NOMO-1 (cell line): ENCODE measurements around the gene NPIPA7.
"Not testable (repeated sequence)": the region's sequence is repeated elsewhere in the genome, so short reads cannot be mapped to it uniquely, and the experiment has no call there.

Source experiments
- DNase-seq, 2 experiments: peaks; one replicate each; lab custom pipeline; 2025; ENCODE audit not compliant: unreplicated experiment in 2 of 2; lab: John Stamatoyannopoulos, UW

NPIPA7 gene

GRCh38 chr16:16378840-16379239 lies at the start of gene NPIPA7:
NPIPA7 (plus strand) TSS chr16:16379140; CDS start chr16:16379245, 105 bp downstream.
- not testable (repeated sequence) for DNase-seq

DNA sequence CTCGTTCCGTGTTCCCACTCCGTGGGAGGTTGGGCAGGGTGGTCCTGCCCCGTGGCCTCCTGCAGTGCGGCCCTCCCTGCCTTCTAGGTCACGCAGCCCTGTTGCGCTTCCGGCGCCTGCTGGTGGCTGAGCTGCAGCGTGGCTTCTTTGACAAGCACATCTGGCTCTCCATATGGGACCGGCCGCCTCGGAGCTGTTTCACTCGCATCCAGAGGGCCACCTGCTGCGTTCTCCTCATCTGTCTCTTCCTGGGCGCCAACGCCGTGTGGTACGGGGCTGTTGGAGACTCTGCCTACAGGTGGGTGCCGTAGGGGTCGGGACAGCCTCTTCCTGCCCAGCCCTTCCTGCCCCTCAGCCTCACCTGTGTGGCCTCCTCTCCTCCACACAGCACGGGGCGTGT lies 47.5 kb upstream of the NPIPA7 start:
- DNase-seq: not testable (repeated sequence)

DNA sequence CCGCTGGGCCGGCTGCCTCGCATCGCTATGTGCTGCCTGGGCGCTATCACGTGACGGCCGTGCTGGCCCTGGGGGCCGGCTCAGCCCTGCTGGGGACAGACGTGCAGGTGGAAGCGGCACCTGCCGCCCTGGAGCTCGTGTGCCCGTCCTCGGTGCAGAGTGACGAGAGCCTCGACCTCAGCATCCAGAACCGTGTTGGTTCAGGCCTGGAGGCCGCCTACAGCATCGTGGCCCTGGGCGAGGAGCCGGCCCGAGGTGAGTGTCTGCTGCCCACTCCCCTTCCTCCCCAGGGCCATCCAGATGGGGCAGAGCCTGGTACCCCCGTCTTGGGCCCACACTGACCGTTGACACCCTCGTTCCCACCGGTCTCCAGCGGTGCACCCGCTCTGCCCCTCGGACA lies 21.4 kb upstream of the NPIPA7 start:
- DNase-seq: not testable (repeated sequence)

DNA sequence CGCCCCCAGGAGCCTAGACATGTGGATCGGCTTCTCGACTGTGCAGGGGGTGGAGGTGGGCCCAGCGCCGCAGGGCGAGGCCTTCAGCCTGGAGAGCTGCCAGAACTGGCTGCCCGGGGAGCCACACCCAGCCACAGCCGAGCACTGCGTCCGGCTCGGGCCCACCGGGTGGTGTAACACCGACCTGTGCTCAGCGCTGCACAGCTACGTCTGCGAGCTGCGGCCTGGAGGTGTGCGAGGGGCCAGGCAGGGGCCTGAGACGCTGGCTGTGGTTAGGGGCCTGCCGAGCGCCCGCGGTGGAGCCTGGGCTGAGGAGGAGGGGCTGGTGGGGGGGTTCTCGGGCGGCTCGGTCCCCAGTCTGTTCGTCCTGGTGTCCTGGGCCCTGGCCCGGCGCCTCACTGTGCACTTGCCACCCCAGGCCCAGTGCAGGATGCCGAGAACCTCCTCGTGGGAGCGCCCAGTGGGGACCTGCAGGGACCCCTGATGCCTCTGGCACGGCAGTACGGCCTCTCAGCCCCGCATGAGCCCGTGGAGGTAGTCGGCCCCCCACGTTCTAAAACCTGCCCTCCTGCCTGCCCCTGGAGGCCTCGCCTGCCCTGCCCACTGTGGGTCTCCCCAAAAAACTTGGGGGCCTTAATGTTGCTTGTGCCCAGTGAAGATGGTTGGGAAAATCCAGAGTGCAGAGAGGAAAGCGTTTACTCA lies 20.2 kb upstream of the NPIPA7 start:
- DNase-seq: not testable (repeated sequence)

GRCh38 chr16:16363595-16363994 lies 15.3 kb upstream of the NPIPA7 start:
- DNase-seq: not testable (repeated sequence)

- not testable (repeated sequence) for DNase-seq
These were observed 14.8 kb upstream of the NPIPA7 start for GRCh38 chr16:16364100-16364499.

DNA sequence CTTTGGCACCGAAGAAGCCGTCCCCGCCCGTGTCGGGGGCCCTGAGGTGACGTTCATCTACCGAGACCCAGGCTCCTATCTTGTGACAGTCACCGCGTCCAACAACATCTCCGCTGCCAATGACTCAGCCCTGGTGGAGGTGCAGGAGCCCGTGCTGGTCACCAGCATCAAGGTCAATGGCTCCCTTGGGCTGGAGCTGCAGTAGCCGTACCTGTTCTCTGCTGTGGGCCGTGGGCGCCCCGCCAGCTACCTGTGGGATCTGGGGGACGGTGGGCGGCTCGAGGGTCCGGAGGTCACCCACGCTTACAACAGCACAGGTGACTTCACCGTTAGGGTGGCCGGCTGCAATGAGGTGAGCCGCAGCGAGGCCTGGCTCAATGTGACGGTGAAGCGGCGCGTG lies 14.2 kb upstream of the NPIPA7 start:
- DNase-seq: not testable (repeated sequence)

- not testable (repeated sequence) for DNase-seq
These were observed 13.6 kb upstream of the NPIPA7 start for GRCh38 chr16:16365319-16365718.

GRCh38 chr16:16365851-16366250 lies 13.1 kb upstream of the NPIPA7 start:
- DNase-seq: not testable (repeated sequence)

DNA sequence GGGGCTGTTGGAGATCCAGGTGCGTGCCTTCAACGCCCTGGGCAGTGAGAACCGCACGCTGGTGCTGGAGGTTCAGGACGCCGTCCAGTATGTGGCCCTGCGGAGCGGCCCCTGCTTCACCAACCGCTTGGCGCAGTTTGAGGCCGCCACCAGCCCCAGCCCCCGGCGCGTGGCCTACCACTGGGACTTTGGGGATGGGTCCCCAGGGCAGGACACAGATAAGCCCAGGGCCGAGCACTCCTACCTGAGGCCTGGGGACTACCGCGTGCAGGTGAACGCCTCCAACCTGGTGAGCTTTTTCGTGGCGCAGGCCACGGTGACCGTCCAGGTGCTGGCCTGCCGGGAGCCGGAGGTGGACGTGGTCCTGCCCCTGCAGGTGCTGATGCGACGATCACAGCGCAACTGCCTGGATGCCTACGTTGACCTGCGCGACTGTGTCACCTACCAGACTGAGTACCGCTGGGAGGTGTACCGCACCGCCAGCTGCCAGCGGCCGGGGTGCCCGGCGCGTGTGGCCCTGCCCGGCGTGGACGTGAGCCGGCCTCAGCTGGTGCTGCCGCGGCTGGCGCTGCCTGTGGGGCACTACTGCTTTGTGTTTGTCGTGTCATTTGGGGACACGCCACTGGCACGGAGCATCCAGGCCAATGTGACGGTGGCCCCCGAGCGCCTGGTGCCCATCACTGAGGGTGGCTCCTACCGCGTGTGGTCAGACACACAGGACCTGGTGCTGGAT lies 12.2 kb upstream of the NPIPA7 start:
- DNase-seq: not testable (repeated sequence)

DNA sequence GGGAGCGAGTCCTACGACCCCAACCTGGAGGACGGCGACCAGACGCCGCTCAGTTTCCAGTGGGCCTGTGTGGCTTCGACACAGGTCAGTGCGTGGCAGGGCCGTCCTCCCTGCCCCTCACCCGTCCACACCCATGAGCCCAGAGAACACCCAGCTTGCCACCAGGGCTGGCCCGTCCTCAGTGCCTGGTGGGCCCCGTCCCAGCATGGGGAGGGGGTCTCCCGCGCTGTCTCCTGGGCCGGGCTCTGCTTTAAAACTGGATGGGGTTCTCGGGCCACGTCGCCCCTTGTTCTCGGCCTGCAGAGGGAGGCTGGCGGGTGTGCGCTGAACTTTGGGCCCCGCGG lies 11.7 kb upstream of the NPIPA7 start:
- not testable (repeated sequence) for DNase-seq

GRCh38 chr16:16369081-16369856 lies 9.7 kb upstream of the NPIPA7 start:
- DNase-seq: not testable (repeated sequence)

DNA sequence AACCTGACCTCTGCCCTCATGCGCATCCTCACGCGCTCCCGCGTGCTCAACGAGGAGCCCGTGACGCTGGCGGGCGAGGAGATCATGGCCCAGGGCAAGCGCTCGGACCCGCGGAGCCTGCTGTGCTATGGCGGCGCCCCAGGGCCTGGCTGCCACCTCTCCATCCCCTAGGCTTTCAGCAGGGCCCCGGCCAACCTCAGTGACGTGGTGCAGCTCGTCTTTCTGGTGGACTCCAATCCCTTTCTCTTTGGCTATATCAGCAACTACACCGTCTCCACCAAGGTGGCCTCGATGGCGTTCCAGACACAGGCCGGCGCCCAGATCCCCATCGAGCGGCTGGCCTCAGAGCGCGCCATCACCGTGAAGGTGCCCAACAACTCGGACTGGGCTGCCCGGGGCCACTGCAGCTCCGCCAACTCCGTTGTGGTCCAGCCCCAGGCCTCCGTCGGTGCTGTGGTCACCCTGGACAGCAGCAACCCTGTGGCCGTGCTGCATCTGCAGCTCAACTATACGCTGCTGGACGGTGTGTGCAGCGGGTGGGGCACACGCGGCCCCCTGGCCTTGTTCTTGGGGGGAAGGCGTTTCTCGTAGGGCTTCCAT lies 7.7 kb upstream of the NPIPA7 start:
- DNase-seq: not testable (repeated sequence)

- not testable (repeated sequence) for DNase-seq
These were observed 4.7 kb upstream of the NPIPA7 start for GRCh38 chr16:16374192-16374591.

DNA sequence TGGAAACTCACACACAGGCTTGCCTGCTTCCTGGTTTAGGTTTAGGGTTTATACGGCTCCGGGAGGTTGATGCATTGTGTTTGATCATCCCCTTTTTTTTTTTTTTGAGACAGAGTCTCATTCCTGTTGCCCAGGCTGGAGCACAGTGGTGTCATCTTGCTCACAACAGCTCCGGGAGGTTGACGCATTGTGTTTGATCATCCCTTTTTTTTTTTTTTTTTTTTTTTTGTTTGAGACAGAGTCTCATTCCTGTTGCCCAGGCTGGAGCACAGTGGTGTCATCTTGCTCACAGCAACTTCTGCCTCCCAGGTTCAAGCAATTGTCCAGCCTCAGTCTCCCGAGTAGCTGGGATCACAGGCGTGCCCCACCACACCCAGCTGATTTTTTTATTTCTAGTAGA lies 20.7 kb downstream of the NPIPA7 start:
- not testable (repeated sequence) for DNase-seq

DNA sequence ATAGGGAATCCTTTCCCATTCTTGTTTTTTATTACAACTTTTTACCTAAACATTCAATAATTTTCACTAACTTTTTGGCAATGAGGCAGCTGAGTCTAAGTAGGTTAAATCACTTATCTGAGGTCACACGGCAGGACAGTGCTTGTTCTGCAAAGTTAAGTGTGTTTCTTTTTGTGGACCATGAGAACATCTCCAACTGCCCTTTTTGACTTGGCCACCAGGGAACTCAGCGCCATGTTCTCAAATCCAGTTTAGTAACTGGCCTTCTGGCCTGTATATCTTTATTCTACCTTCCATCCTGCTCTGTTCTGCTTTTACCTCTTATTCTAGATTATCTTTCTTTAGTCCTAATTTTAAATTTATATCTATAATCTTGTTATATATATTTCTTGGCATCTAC lies 23.4 kb downstream of the NPIPA7 start:
- DNase-seq: not testable (repeated sequence)

GRCh38 chr16:16404283-16404682 lies 25.3 kb downstream of the NPIPA7 start:
- not testable (repeated sequence) for DNase-seq

DNA sequence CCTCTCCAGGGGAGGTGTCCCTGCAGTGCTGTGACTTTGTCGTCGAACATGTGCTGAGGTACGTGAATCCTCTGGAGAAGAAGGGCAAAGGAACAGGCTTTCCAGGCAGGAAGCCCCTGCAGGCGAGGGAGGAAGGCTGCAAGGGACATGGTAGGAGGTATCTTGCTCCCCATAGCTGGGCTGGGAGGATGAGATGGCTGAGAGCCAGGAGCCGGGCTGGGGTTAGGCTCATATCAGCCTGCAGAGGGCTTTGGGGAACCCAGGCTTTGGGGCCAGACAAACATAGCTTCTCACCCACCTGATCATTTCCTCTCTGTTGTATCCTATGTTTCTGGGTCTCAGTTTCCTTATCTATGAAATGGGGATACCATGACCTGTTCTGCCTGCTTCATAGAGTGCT lies 26.5 kb downstream of the NPIPA7 start:
- not testable (repeated sequence) for DNase-seq

DNA sequence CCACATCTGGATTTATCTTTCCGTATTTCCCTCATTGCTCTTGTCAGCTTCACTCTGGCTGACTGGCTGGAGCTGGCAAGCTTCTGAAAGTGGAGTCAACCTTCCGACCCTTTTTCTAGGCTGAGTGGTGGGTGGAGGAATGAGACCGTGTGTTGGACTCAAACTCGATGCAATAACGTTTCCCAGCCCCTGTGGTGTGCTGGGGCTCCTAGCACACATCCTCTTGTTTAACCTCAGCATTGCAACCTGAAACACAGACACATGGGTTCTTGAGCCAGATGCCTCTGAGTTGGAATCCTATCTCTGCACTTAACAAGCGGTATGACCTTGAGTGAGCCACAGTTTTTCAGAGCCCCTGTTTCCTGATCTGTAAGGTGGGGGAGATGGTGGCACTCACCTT lies 29.5 kb downstream of the NPIPA7 start:
- DNase-seq: not testable (repeated sequence)

DNA sequence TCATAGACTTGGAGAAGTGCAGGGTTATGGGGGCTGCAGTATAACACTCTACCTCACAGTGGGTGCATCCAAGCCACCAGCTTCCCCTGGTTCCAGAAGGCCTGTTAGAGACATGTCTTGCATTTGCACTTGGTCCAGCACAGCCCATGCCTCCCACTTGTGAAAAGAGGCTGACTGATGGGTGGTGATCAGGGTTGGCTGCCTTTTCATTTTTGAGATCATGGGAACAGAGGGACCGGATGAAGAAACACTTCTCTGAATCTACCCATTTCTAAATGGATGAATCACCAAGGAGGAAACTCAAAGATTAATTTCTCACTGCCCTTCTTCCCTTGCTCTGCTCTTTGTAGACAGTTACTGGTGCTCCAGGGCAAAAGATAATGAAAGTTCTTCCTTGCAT lies 34.8 kb downstream of the NPIPA7 start:
- DNase-seq: not testable (repeated sequence)

DNA sequence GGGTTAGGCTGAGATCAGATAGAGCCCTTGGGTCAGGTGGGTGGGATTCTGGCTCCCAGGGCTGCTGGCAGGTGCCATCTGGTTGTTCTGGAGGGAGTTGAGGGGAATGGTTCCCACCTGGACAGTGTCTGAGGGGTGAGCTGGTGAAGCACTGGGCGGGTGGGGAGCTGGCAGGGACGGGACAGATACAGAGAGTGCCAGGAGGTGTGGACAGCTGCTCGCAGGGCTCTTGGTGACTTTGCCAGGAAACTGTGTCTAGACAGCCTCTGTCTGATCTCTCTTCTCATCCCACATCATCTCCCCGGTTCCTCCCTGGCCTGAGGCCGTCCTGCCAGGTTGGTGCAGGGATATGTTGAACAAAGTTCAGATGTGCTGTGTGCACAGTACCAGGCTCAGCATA lies 38.1 kb downstream of the NPIPA7 start:
- not testable (repeated sequence) for DNase-seq
